A549 (cell line): Measurements from ENCODE around the gene PATJ. TPM values are rescaled to one million over a fixed set of nuclear protein-coding genes. Genes with fewer than 3 reads are reported as not detected.
A peak's percentile ranks its signal among the peaks of the same experiment; 100 is the strongest.

ENCODE experiments used
- ATAC-seq, 2 experiments: fragments of 200-7000 bp in 1 of 2; fragments of >200 bp in 1 of 2; cut with Nextera tagmentation in 1 of 2; cut with Tn5 transposase in 1 of 2; 3 replicates each; pipeline versions ENCODE4 v1.8.0 to v1.9.1; 2018 to 2020; ENCODE audit warnings: mild to moderate bottlenecking in 1 of 2, moderate library complexity in 1 of 2
- CTCF ChIA-PET: fragments of 300-600 bp; sonication (Branson Sonifier 250); formaldehyde crosslinking; extraction: SDS; loops from one replicate; lab custom pipeline; 2021; ENCODE audit warnings: antibody characterized with exemption, inconsistent platforms; lab: Yijun Ruan, JAX
- POLR2A ChIA-PET: fragments of 350-600 bp; formaldehyde crosslinking; extraction: SDS; loops from one replicate; lab custom pipeline; 2021; ENCODE audit warnings: antibody characterized with exemption, inconsistent platforms; lab: Yijun Ruan, JAX
- DNase-seq, 2 experiments: peaks; one replicate each; pipeline versions ENCODE4 v3.0.0 to v3.0.0-alpha.2; 2011 to 2016; ENCODE audit warnings: low read depth in 1 of 2, low spot score in 1 of 2
- FAIRE-seq: peaks from 2 replicates; lab custom pipeline; 2011; peaks lifted over from hg19 to GRCh38; lab: Jason Lieb, UNC
- H3K27ac ChIP-seq, 2 experiments: fragments of >200 bp; sonication (Bioruptor Twin); formaldehyde crosslinking; 3 replicates each; pipeline ENCODE4 v1.5.1; 2016 to 2017
- H3K4me1 ChIP-seq: fragments of >200 bp; sonication (Bioruptor Twin); formaldehyde crosslinking; 3 replicates; pipeline ENCODE4 v1.6.1; 2016
- H3K4me2 ChIP-seq: fragments of >200 bp; sonication (Bioruptor Twin); formaldehyde crosslinking; 3 replicates; pipeline ENCODE4 v1.6.1; 2016
- H3K4me3 ChIP-seq: fragments of >200 bp; sonication (Bioruptor Twin); formaldehyde crosslinking; 3 replicates; pipeline ENCODE4 v1.5.1; 2016
- H3K9me3 ChIP-seq: fragments of >200 bp; sonication (Bioruptor Twin); formaldehyde crosslinking; 3 replicates; pipeline ENCODE4 v1.6.1; 2016
- BCL3 ChIP-seq: fragments of >200 bp; sonication (Bioruptor Twin); formaldehyde crosslinking; IDR thresholded peaks from 3 replicates; pipeline ENCODE4 v1.6.1; 2016
- CBX2 ChIP-seq: fragments of 200-600 bp; sonication (generic); IDR thresholded peaks from 2 replicates; pipeline ENCODE4 v1.6.1; 2016; ENCODE audit warnings: low read depth, mild to moderate bottlenecking, borderline replicate concordance
- CHD4 ChIP-seq: fragments of 200-600 bp; sonication (generic); IDR thresholded peaks from 2 replicates; pipeline ENCODE4 v1.6.1; 2016; ENCODE audit warnings: antibody characterized with exemption, mild to moderate bottlenecking, borderline replicate concordance
- CTCF ChIP-seq: fragments of >200 bp; sonication (Bioruptor Twin); formaldehyde crosslinking; IDR thresholded peaks from 3 replicates; pipeline ENCODE4 v1.5.1; 2016
- FOSB ChIP-seq: fragments of 250-450 bp; sonication (Bioruptor Pico); IDR thresholded peaks from 2 replicates; pipeline ENCODE4 v1.5.0; 2020; ENCODE audit warnings: mild to moderate bottlenecking, moderate library complexity
- FOXS1 ChIP-seq: fragments of 250-450 bp; sonication (Bioruptor Pico); IDR thresholded peaks from 2 replicates; pipeline ENCODE4 v1.5.0; 2020; ENCODE audit warnings: mild to moderate bottlenecking, moderate library complexity
- GATA3 ChIP-seq: IDR thresholded peaks from 2 replicates; pipeline ENCODE4 v1.6.1; 2012; ENCODE audit warnings: borderline replicate concordance
- HMGXB4 ChIP-seq: fragments of 250-450 bp; sonication (Bioruptor Pico); IDR thresholded peaks from 2 replicates; pipeline ENCODE4 v1.5.0; 2021; ENCODE audit warnings: mild to moderate bottlenecking, moderate library complexity, borderline replicate concordance
- KDM5A ChIP-seq: fragments of 200-600 bp; sonication (generic); IDR thresholded peaks from 2 replicates; pipeline ENCODE4 v1.6.1; 2016; ENCODE audit warnings: antibody characterized with exemption, mild to moderate bottlenecking
- PBX3 ChIP-seq: IDR thresholded peaks from 2 replicates; pipeline ENCODE4 v1.6.1; 2012
- RAD21 ChIP-seq, 2 experiments: fragments of >200 bp in 1 of 2; sonication (Bioruptor Twin) in 1 of 2; formaldehyde crosslinking in 1 of 2; IDR thresholded peaks in 1 of 2; conservative IDR thresholded peaks in 1 of 2; 2 replicates in 1 of 2; 3 replicates in 1 of 2; pipeline ENCODE4 v1.6.1; 2012 to 2018; ENCODE audit warnings: inconsistent platforms in 1 of 2
- RARB ChIP-seq: fragments of 250-450 bp; sonication (Bioruptor Pico); IDR thresholded peaks from 2 replicates; pipeline ENCODE4 v1.8.0; 2021; ENCODE audit warnings: mild to moderate bottlenecking, moderate library complexity
- RCOR1 ChIP-seq: fragments of 150-350 bp; IDR thresholded peaks from 2 replicates; pipeline ENCODE4 v1.6.1; 2014; ENCODE audit warnings: antibody characterized with exemption, low read length, low read depth
- SMC3 ChIP-seq: fragments of >200 bp; sonication (Bioruptor Twin); formaldehyde crosslinking; IDR thresholded peaks from 3 replicates; pipeline ENCODE4 v1.6.1; 2018; ENCODE audit warnings: inconsistent platforms
- ZSCAN20 ChIP-seq: fragments of 250-450 bp; sonication (Bioruptor Pico); IDR thresholded peaks from 2 replicates; pipeline ENCODE4 v1.8.0; 2022; ENCODE audit warnings: mild to moderate bottlenecking, moderate library complexity
- WGBS: methylation state at CpG from one replicate; pipeline ENCODE4 v1.1.6; 2017; ENCODE audit errors: missing lambda C conversion rate; 5-methylcytosine and 5-hydroxymethylcytosine counted together
- polyA plus RNA-seq, 4 experiments: library from polyadenylated mRNA; depleted of rRNA in 3 of 4; stranded (reverse); fragments of >200 nt; fragmentation: RNase III in 1 of 4; extraction: RNeasy Plus Mini Kit Qiagen cat#74134 plus additional on column Dnase treatment in 1 of 4; gene quantifications; 2 replicates in 3 of 4; 3 replicates in 1 of 4; pipeline ENCODE4 v1.2.3, GENCODE V29; 2011 to 2017

PATJ gene
- polyA plus RNA-seq, 2 of the 4 experiments (the other 2 are of a cell fraction): 6.0 to 14.7 TPM

- TF ChIP-seq BCL3 (no peak), RCOR1 (no peak), FOXS1 (CRISPR knock-in tag) (no peak), GATA3 (no peak), PBX3 (no peak), HMGXB4 (no peak), CHD4 (no peak), CBX2 (no peak), FOSB (CRISPR knock-in tag) (no peak), ZSCAN20 (CRISPR knock-in tag) (no peak), CTCF (no peak)
Measured at GRCh38 chr1:61851235-61851634, 109.0 kb downstream of the PATJ start (continued).

GRCh38 chr1:61851849-61852669 lies 109.8 kb downstream of the PATJ start:
- no peak for TF ChIP-seq KDM5A
- peak; percentile 67 to 82 for TF ChIP-seq RAD21 (conservative IDR thresholded peaks at IDR 0.05 in 1 of 2, IDR thresholded peaks at IDR 0.05 in 1 of 2)
- TF ChIP-seq CTCF: peak; percentile 68
- TF ChIP-seq RARB (CRISPR knock-in tag): no peak
- peak; percentile 23; the same call in 1 of the 3 replicates for TF ChIP-seq SMC3
- TF ChIP-seq, all 56 proteins: peak for 3
- POLR2A ChIA-PET: no interaction called here
- Histone ChIP-seq H3K4me3 (no peak overlapping the region), H3K4me1 (no peaks in the 10 kb centered on the region), H3K4me2 (no peak overlapping the region), H3K9me3 (no peaks in the 10 kb centered on the region), H3K27ac (no peak overlapping the region)
- FAIRE-seq (no peak), DNase-seq (peak; percentile 6 to 59), ATAC-seq (peak; percentile 66 to 82)
- 57% methylated on average over 6 of the region's 6 CpGs for WGBS
- CTCF ChIA-PET: interaction anchor here (0.6 to 3.1 kb wide), 23 partner anchors 10 to 1759 kb away, joined by 3 to 15 read pairs (median 3); no protein-coding TSS in a partner anchor
